Measurements from ENCODE around the gene NTM.

NTM gene

DNA sequence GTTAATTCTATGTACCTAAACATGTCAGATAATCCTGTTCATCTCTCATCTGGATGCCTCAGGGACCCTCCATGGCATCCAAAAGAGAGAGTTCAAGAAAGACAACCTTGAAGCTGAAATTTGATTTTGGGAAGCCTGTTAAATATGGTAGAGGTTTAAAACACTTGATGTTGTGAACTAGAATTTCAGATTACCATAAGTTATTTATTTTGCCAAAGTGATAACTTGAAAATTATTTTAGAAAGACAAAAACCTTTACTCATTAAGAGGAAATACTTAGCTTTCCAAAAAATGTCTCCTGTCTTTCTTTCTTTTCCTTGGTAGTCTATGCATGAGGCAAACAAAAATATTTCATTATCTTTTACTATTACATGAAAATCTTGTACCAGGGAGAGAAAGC lies 714.0 kb downstream of the NTM start:
- Mint-ChIP-seq H3K27me3 (ENCODE audit: low read depth) (no peaks in the 10 kb centered on the region), H3K36me3 (ENCODE audit: low read depth) (no peaks in the 10 kb centered on the region)

DNA sequence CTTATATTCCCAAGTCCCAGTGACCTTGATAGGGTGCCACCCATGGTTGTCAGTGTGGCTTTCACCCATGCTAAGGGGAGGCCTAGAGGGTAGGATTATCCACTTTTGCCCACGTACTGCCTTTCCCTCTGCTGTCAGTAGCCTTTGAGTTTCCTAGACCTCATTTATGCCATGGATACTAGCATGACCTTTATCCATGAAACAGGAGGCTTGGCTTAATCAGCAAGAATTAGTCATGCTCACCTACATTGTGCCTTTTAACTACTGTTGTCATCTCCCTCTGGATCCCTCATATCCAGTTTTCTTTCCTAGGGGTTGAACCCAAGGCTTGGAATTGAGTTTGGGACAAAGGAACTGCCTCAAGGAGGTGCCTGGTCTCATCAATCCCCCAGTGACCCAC lies 716.7 kb downstream of the NTM start:
- H3K4me1 Mint-ChIP-seq (ENCODE audit: low read depth), result no peaks in the 10 kb centered on the region
- H3K36me3 Mint-ChIP-seq (ENCODE audit: low read depth), result no peaks in the 10 kb centered on the region
- no peak for DNase-seq (ENCODE audit: low spot score)
- H3K9me3 Mint-ChIP-seq, result peaks cover 33% of the 10 kb centered on the region
- no peaks in the 10 kb centered on the region for H3K27me3 Mint-ChIP-seq (ENCODE audit: low read depth)
- no peak overlapping the region for H3K27ac Mint-ChIP-seq
- no peak overlapping the region for H3K4me3 Mint-ChIP-seq

More for the DNA sequence above, 714.0 kb downstream of the NTM start:
- H3K4me1 Mint-ChIP-seq (ENCODE audit: low read depth), result no peaks in the 10 kb centered on the region
- no peak overlapping the region for H3K27ac Mint-ChIP-seq
- no peak overlapping the region for H3K4me3 Mint-ChIP-seq
- no peak for DNase-seq (ENCODE audit: low spot score)
- H3K9me3 Mint-ChIP-seq, result peaks cover 25% of the 10 kb centered on the region

DNA sequence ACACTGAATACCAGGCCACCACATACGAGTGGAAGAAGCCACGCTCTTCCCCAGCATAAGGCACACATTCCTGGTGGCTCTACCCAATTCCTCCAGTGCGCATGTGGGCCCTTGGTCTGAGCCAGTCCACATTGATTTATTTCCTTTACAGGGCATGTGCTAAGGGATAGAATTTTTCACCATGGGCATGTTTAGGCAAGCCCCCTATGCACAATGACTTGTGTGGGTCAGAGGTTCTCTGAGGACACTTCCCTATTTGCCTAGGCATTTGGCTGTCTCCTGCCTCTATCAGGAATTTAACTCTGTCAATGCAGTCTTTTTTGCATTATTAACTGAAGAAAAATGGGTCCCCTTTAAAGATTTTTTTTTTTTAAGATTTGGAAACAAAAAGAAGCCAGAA lies 718.1 kb downstream of the NTM start:
- Mint-ChIP-seq H3K27ac (no peak overlapping the region), H3K4me1 (ENCODE audit: low read depth) (no peaks in the 10 kb centered on the region), H3K27me3 (ENCODE audit: low read depth) (no peaks in the 10 kb centered on the region), H3K4me3 (no peak overlapping the region), H3K9me3 (peaks cover 27% of the 10 kb centered on the region), H3K36me3 (ENCODE audit: low read depth) (no peaks in the 10 kb centered on the region)
- DNase-seq (ENCODE audit: low spot score), result no peak

DNA sequence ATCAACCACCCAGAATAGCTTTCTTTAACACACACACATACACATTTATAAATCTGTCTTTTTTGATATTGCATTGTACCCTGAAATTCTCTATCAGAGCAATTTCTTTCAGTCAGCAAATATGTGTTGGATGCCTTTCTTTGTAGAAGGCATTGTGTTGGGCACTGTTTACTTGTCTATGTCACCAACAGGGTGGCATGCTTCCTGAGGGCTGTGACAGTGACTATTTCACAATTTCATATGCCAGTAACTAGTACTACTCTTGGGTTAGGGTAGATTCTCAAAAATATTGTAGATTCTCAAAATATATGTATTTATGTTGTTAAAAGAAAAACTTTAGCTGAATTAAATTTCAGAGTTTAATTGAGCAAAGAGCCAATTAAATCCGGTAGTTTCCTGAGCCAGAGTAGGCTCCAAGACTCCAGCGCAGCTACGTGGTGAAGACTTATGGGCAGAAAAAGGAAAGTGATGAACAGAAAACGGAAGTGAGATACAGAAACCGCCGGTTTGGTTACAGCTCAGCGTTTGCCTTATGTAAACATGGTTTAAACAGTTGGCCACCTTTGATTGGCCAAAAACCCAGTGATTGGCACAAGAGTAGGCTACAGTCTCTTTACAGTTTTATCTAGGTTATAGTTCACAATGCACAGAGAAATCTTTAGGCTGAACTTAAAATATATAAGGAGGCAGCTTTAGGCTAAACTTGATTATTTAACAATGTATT lies 723.3 kb downstream of the NTM start:
- no peak for DNase-seq (ENCODE audit: low spot score)
- peaks cover 10% of the 10 kb centered on the region for H3K9me3 Mint-ChIP-seq
- H3K27me3 Mint-ChIP-seq (ENCODE audit: low read depth), result no peaks in the 10 kb centered on the region
- no peak overlapping the region for H3K27ac Mint-ChIP-seq
- H3K4me3 Mint-ChIP-seq, result no peak overlapping the region
- H3K4me1 Mint-ChIP-seq (ENCODE audit: low read depth), result no peaks in the 10 kb centered on the region
- no peaks in the 10 kb centered on the region for H3K36me3 Mint-ChIP-seq (ENCODE audit: low read depth)

DNA sequence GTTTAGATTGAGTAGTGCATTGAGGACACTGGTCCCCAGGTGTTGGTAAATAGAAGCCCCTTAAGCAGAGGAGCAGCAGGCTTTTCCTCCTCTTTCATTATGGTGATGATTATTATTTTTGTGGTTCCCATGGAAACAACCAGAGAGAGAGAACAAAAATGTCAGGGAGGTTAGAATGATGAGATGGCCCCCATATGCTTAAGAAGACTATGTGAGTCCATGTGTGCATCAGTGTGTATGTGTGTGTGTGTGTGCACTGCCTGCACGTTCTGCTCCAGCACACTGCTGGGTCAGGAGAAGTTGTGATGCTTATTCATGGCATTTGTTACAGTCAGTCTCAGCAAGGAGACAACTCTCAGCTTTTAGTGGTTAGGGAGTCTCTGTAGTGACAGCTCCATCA lies 724.2 kb downstream of the NTM start:
- DNase-seq (ENCODE audit: low spot score), result no peak
- H3K4me3 Mint-ChIP-seq, result no peak overlapping the region
- H3K9me3 Mint-ChIP-seq, result peaks cover 10% of the 10 kb centered on the region
- no peaks in the 10 kb centered on the region for H3K27me3 Mint-ChIP-seq (ENCODE audit: low read depth)
- no peak overlapping the region for H3K27ac Mint-ChIP-seq
- H3K36me3 Mint-ChIP-seq (ENCODE audit: low read depth), result no peaks in the 10 kb centered on the region
- H3K4me1 Mint-ChIP-seq (ENCODE audit: low read depth), result no peaks in the 10 kb centered on the region

DNA sequence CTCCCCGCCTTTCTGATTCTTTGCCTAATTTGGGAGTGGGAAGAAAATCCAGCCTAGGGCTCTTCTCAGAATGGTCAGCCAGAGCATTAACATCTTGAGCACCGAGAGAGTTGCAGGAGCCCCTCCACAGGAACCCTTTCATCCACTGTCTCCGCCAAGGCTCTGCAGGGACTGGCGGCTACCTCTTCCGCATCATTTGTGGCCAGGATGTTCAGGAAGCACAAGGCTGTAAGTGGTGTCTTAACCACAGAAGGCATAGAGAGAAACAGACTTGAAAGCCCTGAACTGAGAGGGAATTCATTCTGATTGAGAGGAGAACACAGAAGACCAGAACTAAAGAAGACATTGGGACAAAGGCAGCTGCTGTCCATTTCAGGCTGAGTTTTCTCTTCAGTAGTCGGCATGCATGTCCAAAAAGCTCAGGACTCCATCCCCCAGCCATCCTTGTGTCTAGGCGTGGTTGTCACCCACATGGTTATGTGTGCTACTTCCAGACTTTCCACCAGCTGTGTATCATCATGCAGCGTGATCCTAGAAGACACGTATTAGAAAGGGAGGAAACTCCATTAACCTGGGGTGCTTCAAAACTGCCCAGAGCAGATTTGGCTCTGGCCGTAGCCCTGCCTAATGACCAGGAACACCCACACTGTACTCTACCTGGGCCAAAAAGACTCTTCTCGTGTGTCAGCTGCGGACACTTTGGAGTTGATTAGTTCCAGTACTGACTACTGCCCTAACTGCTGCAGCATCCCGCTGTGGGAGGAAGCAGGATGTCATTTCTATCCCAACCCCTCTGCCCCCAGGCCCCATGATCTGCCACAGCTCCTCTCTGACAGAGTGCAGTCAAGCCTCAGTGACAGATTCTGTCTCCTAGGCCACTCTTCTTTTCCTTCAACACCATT lies 725.1 kb downstream of the NTM start:
- no peak overlapping the region for H3K27ac Mint-ChIP-seq
- peaks cover 9% of the 10 kb centered on the region for H3K9me3 Mint-ChIP-seq
- H3K4me1 Mint-ChIP-seq (ENCODE audit: low read depth), result no peaks in the 10 kb centered on the region
- H3K27me3 Mint-ChIP-seq (ENCODE audit: low read depth), result no peaks in the 10 kb centered on the region
- no peaks in the 10 kb centered on the region for H3K36me3 Mint-ChIP-seq (ENCODE audit: low read depth)
- H3K4me3 Mint-ChIP-seq, result no peak overlapping the region
- DNase-seq (ENCODE audit: low spot score), result no peak

DNA sequence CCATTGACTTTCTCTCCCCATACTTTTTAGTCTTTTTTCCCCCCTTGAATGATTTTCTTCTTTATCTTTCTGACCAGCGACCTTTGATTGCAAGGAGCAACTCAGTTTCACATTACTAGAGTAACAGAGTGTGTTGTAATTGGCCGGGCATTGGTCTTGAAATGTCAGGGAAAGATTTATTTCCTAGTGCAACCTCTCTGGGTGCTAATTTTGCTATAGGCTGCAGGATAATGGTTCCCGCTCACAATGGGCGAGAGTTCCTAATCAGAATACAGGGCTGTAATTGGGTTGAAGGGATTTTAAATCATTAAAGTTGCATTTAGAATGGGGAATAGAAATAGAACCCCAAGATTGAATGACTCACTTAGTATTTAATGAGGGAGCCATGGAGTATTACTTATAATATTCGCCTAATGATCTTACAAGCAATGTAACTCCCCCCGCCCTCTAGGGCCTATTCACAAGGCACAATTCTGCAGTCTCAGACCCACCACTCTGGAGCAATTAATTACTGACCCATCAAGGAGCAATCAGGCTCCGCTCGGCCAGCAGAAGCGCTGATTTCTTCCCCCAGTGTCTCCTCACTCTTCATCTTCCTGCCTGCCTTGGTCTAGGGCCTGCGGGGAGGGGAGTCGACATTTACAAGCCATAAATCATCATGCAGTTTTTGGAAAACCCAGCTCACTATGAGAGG lies 725.9 kb downstream of the NTM start:
- no peaks in the 10 kb centered on the region for H3K4me1 Mint-ChIP-seq (ENCODE audit: low read depth)
- H3K27me3 Mint-ChIP-seq (ENCODE audit: low read depth), result no peaks in the 10 kb centered on the region
- no peaks in the 10 kb centered on the region for H3K36me3 Mint-ChIP-seq (ENCODE audit: low read depth)
- H3K4me3 Mint-ChIP-seq, result no peak overlapping the region
- H3K9me3 Mint-ChIP-seq, result peaks cover 5% of the 10 kb centered on the region
- DNase-seq (ENCODE audit: low spot score), result no peak
- H3K27ac Mint-ChIP-seq, result no peak overlapping the region

DNA sequence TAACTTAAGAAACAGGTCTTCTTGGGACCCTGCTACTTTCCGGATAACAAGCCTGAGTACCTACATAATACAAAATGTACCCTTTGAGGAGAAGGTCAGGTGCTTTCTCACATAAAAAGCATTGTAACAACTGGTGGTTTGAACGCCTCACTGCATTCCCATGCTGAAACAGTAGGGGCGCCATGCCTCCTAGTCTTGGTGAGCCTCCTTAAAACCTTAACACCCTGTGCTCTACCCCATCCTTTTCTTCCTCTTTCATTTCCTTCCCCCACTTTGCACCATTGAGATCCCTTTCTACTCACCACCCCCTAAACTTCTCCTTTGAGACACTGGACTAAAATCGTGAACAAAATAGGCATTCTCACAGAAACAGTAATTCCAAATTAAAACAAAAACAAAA lies 729.3 kb downstream of the NTM start:
- H3K4me3 Mint-ChIP-seq, result no peak overlapping the region
- H3K27me3 Mint-ChIP-seq (ENCODE audit: low read depth), result no peaks in the 10 kb centered on the region
- DNase-seq (ENCODE audit: low spot score), result no peak

DNA sequence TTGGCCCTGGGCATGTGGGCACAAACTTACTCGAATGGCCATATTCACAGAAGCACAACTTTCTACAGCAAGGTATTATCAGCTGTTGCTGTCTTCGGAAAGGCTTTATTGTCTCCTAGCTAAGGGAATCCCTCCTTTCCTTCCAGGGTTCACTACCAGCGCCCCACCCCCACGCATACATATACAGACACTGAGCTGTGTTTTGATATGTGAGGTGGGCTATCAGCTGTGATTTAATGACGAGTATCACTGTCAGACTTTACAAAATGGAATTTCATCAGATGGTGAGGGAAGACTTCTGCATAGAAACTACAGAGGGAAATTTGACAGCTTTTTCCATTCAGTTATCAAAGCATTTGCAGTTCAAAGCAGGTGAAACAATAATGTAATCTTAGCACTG lies 730.2 kb downstream of the NTM start:
- Mint-ChIP-seq H3K27ac (no peak overlapping the region), H3K36me3 (ENCODE audit: low read depth) (no peaks in the 10 kb centered on the region), H3K27me3 (ENCODE audit: low read depth) (no peaks in the 10 kb centered on the region), H3K4me3 (no peak overlapping the region), H3K9me3 (peaks cover 4% of the 10 kb centered on the region), H3K4me1 (ENCODE audit: low read depth) (no peaks in the 10 kb centered on the region)
- no peak for DNase-seq (ENCODE audit: low spot score)

More for the DNA sequence above, 729.3 kb downstream of the NTM start:
- H3K36me3 Mint-ChIP-seq (ENCODE audit: low read depth), result no peaks in the 10 kb centered on the region
- no peaks in the 10 kb centered on the region for H3K9me3 Mint-ChIP-seq
- H3K27ac Mint-ChIP-seq, result no peak overlapping the region
- H3K4me1 Mint-ChIP-seq (ENCODE audit: low read depth), result no peaks in the 10 kb centered on the region

DNA sequence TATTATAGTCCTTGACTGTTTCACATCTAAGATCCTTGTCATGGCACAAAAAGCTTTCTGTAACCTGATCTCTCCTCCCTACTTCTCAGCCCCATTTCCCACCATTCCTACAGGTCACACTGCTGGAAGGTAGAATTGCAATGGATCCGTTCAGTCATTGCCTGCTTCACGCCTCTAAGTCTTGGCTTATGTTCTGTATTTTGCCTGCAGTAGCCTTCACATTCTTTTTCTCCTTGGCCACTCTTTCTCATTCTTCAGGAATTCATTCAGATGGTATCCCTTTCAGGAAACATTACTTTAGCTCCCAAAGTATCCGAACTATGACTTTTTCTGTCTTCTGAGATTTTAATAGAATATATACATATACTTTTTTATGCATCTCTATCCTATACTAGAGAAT lies 731.5 kb downstream of the NTM start:
- no peak overlapping the region for H3K27ac Mint-ChIP-seq
- no peak overlapping the region for H3K4me3 Mint-ChIP-seq
- DNase-seq (ENCODE audit: low spot score), result no peak
- H3K36me3 Mint-ChIP-seq (ENCODE audit: low read depth), result no peaks in the 10 kb centered on the region
- H3K4me1 Mint-ChIP-seq (ENCODE audit: low read depth), result no peaks in the 10 kb centered on the region
- H3K27me3 Mint-ChIP-seq (ENCODE audit: low read depth), result no peaks in the 10 kb centered on the region
- H3K9me3 Mint-ChIP-seq, result peaks cover 4% of the 10 kb centered on the region

DNA sequence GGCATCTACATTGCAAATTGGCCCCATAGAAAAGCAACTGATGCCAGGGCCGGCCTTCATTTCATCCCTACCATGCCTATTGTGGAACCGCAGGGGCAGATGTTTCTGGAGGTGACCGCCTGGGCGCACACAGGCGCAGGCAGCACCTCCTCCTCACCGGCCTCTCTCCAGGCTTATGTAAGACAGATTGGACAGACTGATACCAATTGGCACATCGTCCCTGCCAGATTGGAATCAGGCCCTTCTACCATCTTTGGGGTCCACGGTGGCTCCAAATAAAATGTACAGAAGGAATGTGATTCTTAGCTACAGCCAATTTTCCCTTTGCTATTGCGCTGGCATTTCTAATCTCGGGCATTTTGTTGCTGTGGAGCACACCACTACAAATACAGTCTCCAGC lies 732.6 kb downstream of the NTM start:
- Mint-ChIP-seq H3K9me3 (peaks cover 9% of the 10 kb centered on the region), H3K4me3 (no peak overlapping the region), H3K4me1 (ENCODE audit: low read depth) (no peaks in the 10 kb centered on the region), H3K27ac (no peak overlapping the region), H3K27me3 (ENCODE audit: low read depth) (no peaks in the 10 kb centered on the region), H3K36me3 (ENCODE audit: low read depth) (no peaks in the 10 kb centered on the region)
- DNase-seq (ENCODE audit: low spot score), result no peak

DNA sequence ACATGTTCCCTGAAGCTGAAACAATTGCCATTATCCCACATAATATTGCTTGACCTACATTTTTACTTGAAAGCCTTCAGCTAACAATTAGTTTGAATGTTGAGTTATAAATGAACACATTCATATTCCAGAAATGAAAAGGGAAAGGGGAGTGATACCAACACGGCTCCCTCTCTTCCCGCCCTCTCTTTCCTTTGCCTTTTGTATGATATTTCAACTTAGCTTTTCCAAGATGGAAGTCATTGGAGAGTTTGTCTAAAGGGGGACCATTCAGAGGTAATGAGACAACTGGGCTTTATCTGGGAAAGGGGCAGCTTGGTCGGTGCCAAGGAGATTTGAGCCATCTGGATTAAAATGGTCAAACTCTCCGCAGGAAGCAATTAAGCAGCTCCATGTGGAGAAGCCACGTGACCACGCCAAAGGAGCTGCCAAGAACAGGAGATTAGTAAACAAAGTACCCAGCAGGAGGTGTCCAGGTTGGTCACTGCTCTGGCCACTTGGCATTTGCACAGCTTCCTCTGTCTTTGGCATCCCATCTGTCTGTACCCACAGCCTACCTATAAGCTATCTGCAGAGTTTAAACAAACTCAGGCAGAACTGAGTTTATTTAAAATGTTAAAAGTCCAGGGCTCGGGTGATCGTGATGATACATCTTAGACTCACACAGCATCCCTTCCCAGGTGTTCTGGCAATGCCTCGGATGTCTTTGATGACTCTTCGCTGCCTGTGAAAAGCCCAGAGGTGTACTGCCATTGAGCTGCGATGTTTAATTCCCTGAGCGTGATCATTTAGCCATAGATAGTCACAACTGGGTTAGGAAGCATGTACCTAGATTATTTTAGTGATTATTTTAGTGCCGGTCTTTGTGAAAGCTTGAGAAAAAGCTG lies 735.9 kb downstream of the NTM start:
- DNase-seq (ENCODE audit: low spot score), result no peak
- H3K4me3 Mint-ChIP-seq, result no peak overlapping the region
- H3K9me3 Mint-ChIP-seq, result peaks cover 9% of the 10 kb centered on the region
- H3K4me1 Mint-ChIP-seq (ENCODE audit: low read depth), result no peaks in the 10 kb centered on the region
- no peaks in the 10 kb centered on the region for H3K36me3 Mint-ChIP-seq (ENCODE audit: low read depth)
- no peaks in the 10 kb centered on the region for H3K27me3 Mint-ChIP-seq (ENCODE audit: low read depth)
- no peak overlapping the region for H3K27ac Mint-ChIP-seq

DNA sequence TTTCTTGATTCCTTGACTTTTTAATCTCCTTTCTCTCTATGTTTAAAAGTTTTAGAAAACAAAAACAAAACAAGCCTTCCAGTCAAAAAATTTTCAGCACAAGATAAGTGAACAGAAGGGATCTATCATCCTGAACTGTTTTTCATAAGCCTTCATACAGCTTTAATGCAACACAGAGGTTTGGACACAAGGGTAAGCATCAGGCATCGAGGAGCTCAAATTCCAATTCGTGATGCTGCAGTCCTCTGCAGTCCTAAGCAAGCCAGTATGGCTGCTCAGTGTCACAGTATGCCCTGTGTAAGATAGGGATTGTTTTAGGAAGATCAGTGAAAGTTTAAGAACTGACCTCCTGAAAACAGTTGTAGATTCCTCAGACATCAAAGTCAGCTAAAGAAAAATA lies 740.9 kb downstream of the NTM start:
- Mint-ChIP-seq H3K4me3 (no peak overlapping the region), H3K27ac (no peak overlapping the region), H3K9me3 (peaks cover 4% of the 10 kb centered on the region), H3K27me3 (ENCODE audit: low read depth) (no peaks in the 10 kb centered on the region), H3K36me3 (ENCODE audit: low read depth) (no peaks in the 10 kb centered on the region), H3K4me1 (ENCODE audit: low read depth) (no peaks in the 10 kb centered on the region)
- DNase-seq (ENCODE audit: low spot score), result no peak

All from T-helper 2 cell treated with Interferon-gamma antibody and Interleukin-4, amounts not matched to agents 5 μg/mL and 100 μg/mL, for 36 hours (primary cell).